Neural cell (in vitro differentiated cells): ENCODE measurements around the gene KAT2A. TPM values are rescaled to one million over a fixed set of nuclear protein-coding genes. Genes with fewer than 3 reads are reported as not detected.

Experiments
- H2AFZ ChIP-seq: fragments of 200-600, 300-800 bp; sonication (generic), shearing (Covaris generic); 2 replicates; pipeline ENCODE4 v1.6.0; 2014; ENCODE audit warnings: low read depth, mild to moderate bottlenecking, antibody characterized with exemption, low read length, moderate library complexity
- H3F3A ChIP-seq: fragments of 200-600 bp; shearing (Covaris generic); 2 replicates; pipeline ENCODE4 v1.6.1; 2016; ENCODE audit warnings: mild to moderate bottlenecking, moderate library complexity, mixed read lengths, antibody characterized with exemption, low read length; ENCODE audit not compliant: insufficient read depth, poor library complexity, severe bottlenecking
- H3K27ac ChIP-seq: fragments of 200-600, 300-800 bp; sonication (generic), shearing (Covaris generic); 2 replicates; pipeline ENCODE4 v1.5.1; 2014; ENCODE audit warnings: mild to moderate bottlenecking, low read length, moderate library complexity
- H3K27me3 ChIP-seq: fragments of 300-800, 200-600 bp; sonication (generic), shearing (Covaris generic); 2 replicates; pipeline ENCODE4 v1.6.0; 2014; ENCODE audit warnings: mild to moderate bottlenecking, low read depth, low read length, moderate library complexity; ENCODE audit not compliant: insufficient read depth
- H3K36me3 ChIP-seq: fragments of 300-800, 200-600 bp; sonication (generic), shearing (Covaris generic); 2 replicates; pipeline ENCODE4 v1.5.1; 2014; ENCODE audit warnings: mild to moderate bottlenecking, antibody characterized with exemption, low read length, moderate library complexity; ENCODE audit not compliant: insufficient read depth
- H3K4me2 ChIP-seq: fragments of 300-800, 200-600 bp; sonication (generic), shearing (Covaris generic); 2 replicates; pipeline ENCODE4 v1.6.0; 2014; ENCODE audit warnings: mild to moderate bottlenecking, low read length
- H3K4me3 ChIP-seq: fragments of 300-800, 200-600 bp; sonication (generic), shearing (Covaris generic); 2 replicates; pipeline ENCODE4 v1.5.1; 2014; ENCODE audit warnings: mild to moderate bottlenecking, low read length, moderate library complexity
- H3K79me2 ChIP-seq: fragments of 200-600 bp; shearing (Covaris generic); replicated peaks from 2 replicates; pipeline ENCODE4 v1.6.0; 2014; ENCODE audit warnings: mild to moderate bottlenecking, low read length, moderate library complexity; ENCODE audit not compliant: insufficient read depth
- H3K9ac ChIP-seq: fragments of 300-800, 200-600 bp; sonication (generic), shearing (Covaris generic); 2 replicates; pipeline ENCODE4 v1.6.1; 2016; ENCODE audit warnings: mild to moderate bottlenecking, low read length, mixed read lengths
- H3K9me2 ChIP-seq: fragments of 200-600 bp; shearing (Covaris generic); 2 replicates; pipeline ENCODE4 v1.6.1; 2016; ENCODE audit warnings: mild to moderate bottlenecking, low read length, mixed read lengths; ENCODE audit not compliant: insufficient read depth
- H3K9me3 ChIP-seq: fragments of 200-600, 300-800 bp; sonication (generic), shearing (Covaris generic); 2 replicates; pipeline ENCODE4 v1.6.1; 2016; ENCODE audit warnings: mild to moderate bottlenecking, mixed run types, low read length, moderate library complexity, mixed read lengths
- H4K20me1 ChIP-seq: fragments of 200-600 bp; shearing (Covaris generic); 2 replicates; pipeline ENCODE4 v1.6.1; 2016; ENCODE audit warnings: mild to moderate bottlenecking, mixed run types; ENCODE audit not compliant: insufficient read depth
- CTCF ChIP-seq: fragments of 450-650 bp; IDR thresholded peaks from 2 replicates; pipeline ENCODE4 v1.5.1; 2014; ENCODE audit warnings: antibody characterized with exemption, mild to moderate bottlenecking, moderate library complexity; ENCODE audit not compliant: poor library complexity, severe bottlenecking
- EP300 ChIP-seq: fragments of 450-650 bp; conservative IDR thresholded peaks from 2 replicates; pipeline ENCODE4 v1.6.1; 2014; ENCODE audit warnings: antibody characterized with exemption, mild to moderate bottlenecking, moderate library complexity; ENCODE audit not compliant: poor library complexity, severe bottlenecking
- EZH2 ChIP-seq: fragments of 200-600, 300-800 bp; shearing (Covaris generic), sonication (generic); IDR thresholded peaks from 2 replicates; pipeline ENCODE4 v1.6.1; 2014; ENCODE audit warnings: antibody characterized with exemption, low read length, borderline replicate concordance, mild to moderate bottlenecking; ENCODE audit not compliant: insufficient read depth, poor library complexity, severe bottlenecking
- MXI1 ChIP-seq: fragments of 450-650 bp; conservative IDR thresholded peaks from 2 replicates; pipeline ENCODE4 v1.6.1; 2014; ENCODE audit warnings: antibody characterized with exemption, mild to moderate bottlenecking; ENCODE audit not compliant: poor library complexity, severe bottlenecking
- POLR2AphosphoS5 ChIP-seq: IDR thresholded peaks from 2 replicates; pipeline ENCODE4 v1.6.1; 2012
- RAD21 ChIP-seq: fragments of 450-650 bp; conservative IDR thresholded peaks from 2 replicates; pipeline ENCODE4 v1.6.1; 2014; ENCODE audit warnings: antibody characterized with exemption, mild to moderate bottlenecking, moderate library complexity
- REST ChIP-seq: IDR thresholded peaks from 2 replicates; pipeline ENCODE4 v1.6.1; 2012; ENCODE audit warnings: borderline replicate concordance
- SMC3 ChIP-seq: fragments of 450-650 bp; conservative IDR thresholded peaks from 2 replicates; pipeline ENCODE4 v1.6.1; 2014; ENCODE audit warnings: antibody characterized with exemption, mild to moderate bottlenecking, moderate library complexity; ENCODE audit not compliant: poor library complexity
- TAF1 ChIP-seq: IDR thresholded peaks from 2 replicates; pipeline ENCODE4 v1.6.1; 2012; ENCODE audit warnings: low read depth
- polyA plus RNA-seq: library from polyadenylated mRNA; depleted of rRNA; stranded (reverse); fragments of >200 nt; gene quantifications from 2 replicates; pipeline ENCODE4 v1.2.3, GENCODE V29; 2014

The KAT2A gene
- polyA plus RNA-seq, 1 donor from 2014 or later, result 39.9 TPM

- Histone ChIP-seq H2AFZ (no peak overlapping the region), H3K4me3 (no peak overlapping the region), H3F3A (no peaks in the 10 kb centered on the region), H3K9me2 (no peaks in the 10 kb centered on the region), H3K4me2 (no peak overlapping the region), H3K36me3 (no peaks in the 10 kb centered on the region), H3K9me3 (no peaks in the 10 kb centered on the region), H3K27ac (no peak overlapping the region), H3K79me2 (no peaks in the 10 kb centered on the region), H4K20me1 (peaks cover 8% of the 10 kb centered on the region), H3K9ac (no peak overlapping the region), H3K27me3 (no peaks in the 10 kb centered on the region)
- TF ChIP-seq RAD21 (no peak), MXI1 (no peak), REST (no peak), EZH2 (no peak), EP300 (no peak), SMC3 (no peak), CTCF (no peak), TAF1 (no peak), POLR2AphosphoS5 (no peak)
Observed at GRCh38 chr17:42138749-42139492, 17.8 kb upstream of the KAT2A start.

- Histone ChIP-seq H3K4me2 (no peak overlapping the region), H3F3A (no peaks in the 10 kb centered on the region), H3K36me3 (no peaks in the 10 kb centered on the region), H3K79me2 (no peaks in the 10 kb centered on the region), H3K9me3 (no peaks in the 10 kb centered on the region), H3K27me3 (no peaks in the 10 kb centered on the region), H3K9ac (no peak overlapping the region), H4K20me1 (no peaks in the 10 kb centered on the region), H3K27ac (no peak overlapping the region), H2AFZ (no peak overlapping the region), H3K9me2 (no peaks in the 10 kb centered on the region), H3K4me3 (no peak overlapping the region)
- no peak for TF ChIP-seq POLR2AphosphoS5
- no peak for TF ChIP-seq REST
- TF ChIP-seq CTCF, result no peak
- no peak for TF ChIP-seq RAD21
- TF ChIP-seq MXI1, result no peak
- TF ChIP-seq EP300, result no peak
- no peak for TF ChIP-seq TAF1
- TF ChIP-seq SMC3, result no peak
- no peak for TF ChIP-seq EZH2
Observed at GRCh38 chr17:42136654-42137051, 15.5 kb upstream of the KAT2A start.
